Peyer's patch (tissue), 4 donors: ENCODE results near the gene SPON1.
A peak's percentile ranks its signal among the peaks of the same experiment; 100 is the strongest.

Experiments used
- POLR2A ChIP-seq, 2 donors: fragments of 450-650 bp; IDR thresholded peaks; one replicate each; pipeline ENCODE4 v1.5.1; 2017; ENCODE audit warnings: antibody characterized with exemption in 2 of 2, mild to moderate bottlenecking in 2 of 2, moderate library complexity in 2 of 2
- TF ChIP-seq, protein P1 (sequence below), 6 experiments: fragments of 450-650 bp in 4 of 6; fragments of 200-600 bp in 2 of 6; sonication (generic) in 1 of 6; IDR thresholded peaks; one replicate each; pipeline ENCODE4 v1.5.1; 2017 to 2019; ENCODE audit warnings: antibody characterized with exemption in 6 of 6, mild to moderate bottlenecking in 3 of 6, moderate library complexity in 1 of 6

DNA sequence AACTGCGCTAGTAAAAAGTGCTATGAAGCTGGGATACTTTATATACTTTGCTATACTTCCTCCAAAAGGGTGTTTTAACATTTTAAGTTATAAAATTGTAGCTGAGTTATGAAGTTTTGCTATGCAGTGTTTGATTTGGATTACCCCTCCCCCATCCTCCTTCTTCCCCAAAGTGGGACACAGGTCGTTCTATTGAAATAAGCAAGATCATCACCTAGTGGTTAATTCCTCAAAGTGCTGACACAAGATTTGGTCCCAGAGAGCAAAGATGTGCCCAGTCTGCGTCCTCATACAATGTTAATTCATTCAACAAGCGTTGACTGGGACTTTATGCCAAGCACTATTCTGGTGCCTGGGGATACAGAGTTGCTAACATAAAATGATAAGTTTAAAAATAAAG lies 78.5 kb downstream of the SPON1 start:
- TF ChIP-seq POLR2A (IDR thresholded peaks at IDR 0.05): no peak
- TF ChIP-seq, protein P1, sequence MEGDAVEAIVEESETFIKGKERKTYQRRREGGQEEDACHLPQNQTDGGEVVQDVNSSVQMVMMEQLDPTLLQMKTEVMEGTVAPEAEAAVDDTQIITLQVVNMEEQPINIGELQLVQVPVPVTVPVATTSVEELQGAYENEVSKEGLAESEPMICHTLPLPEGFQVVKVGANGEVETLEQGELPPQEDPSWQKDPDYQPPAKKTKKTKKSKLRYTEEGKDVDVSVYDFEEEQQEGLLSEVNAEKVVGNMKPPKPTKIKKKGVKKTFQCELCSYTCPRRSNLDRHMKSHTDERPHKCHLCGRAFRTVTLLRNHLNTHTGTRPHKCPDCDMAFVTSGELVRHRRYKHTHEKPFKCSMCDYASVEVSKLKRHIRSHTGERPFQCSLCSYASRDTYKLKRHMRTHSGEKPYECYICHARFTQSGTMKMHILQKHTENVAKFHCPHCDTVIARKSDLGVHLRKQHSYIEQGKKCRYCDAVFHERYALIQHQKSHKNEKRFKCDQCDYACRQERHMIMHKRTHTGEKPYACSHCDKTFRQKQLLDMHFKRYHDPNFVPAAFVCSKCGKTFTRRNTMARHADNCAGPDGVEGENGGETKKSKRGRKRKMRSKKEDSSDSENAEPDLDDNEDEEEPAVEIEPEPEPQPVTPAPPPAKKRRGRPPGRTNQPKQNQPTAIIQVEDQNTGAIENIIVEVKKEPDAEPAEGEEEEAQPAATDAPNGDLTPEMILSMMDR (IDR thresholded peaks at IDR 0.05): peak in 3 of 6 experiments; percentile 57 to 66 (median 62)
